Measurements from ENCODE around the gene KIFAP3. TPM values are rescaled to one million over a fixed set of nuclear protein-coding genes. Genes with fewer than 3 reads are reported as not detected.

Gene KIFAP3
- total and polyA plus RNA-seq, 2 donors (not counting 1 experiment from before 2014, with no cell fraction given) = 3.7 to 14.9 TPM

DNA sequence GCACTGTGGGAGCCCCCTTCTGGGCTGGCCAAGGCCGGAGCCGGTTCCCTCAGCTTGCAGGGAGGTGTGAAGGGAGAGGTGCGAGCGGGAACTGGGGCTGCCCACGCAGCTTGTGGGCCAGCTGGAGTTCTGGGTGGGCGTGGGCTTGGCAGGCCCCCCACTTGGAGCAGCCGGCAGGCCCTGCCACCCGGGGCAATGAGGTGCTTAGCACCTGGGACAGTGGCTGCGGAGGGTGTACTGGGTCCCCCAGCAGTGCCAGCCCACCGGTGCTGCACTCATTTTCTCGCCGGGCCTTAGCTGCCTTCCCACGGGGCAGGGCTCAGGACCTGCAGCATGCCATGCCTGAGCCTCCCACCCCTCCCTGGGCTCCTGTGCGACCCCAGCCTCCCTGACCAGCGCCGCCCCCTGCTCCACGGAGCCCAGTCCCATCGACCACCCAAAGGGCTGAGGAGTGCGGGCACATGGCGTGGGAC, 192.4 kb downstream of the KIFAP3 start:
- no peak overlapping the region for H3K4me2 ChIP-seq (replicated peaks; ENCODE audit: low read depth, low read length, poor library complexity, severe bottlenecking)
- peaks cover 12 to 23% of the 10 kb centered on the region in 2 donors for H3K4me1 ChIP-seq (ENCODE audit: control insufficient read depth in 2 of 2, insufficient read depth in 2 of 2, low read length in 2 of 2)
- H3K9ac ChIP-seq (ENCODE audit: low read length) = no peak overlapping the region
- Mint-ChIP-seq H3K9me3 (ENCODE audit: insufficient read depth) (no peaks in the 10 kb centered on the region), H3K4me1 (peaks cover 29% of the 10 kb centered on the region), H3K27me3 (no peaks in the 10 kb centered on the region), H3K4me3 (no peak overlapping the region), H3K27ac (no peak overlapping the region)
- H3K4me3 ChIP-seq (ENCODE audit: control extremely low read depth in 1 of 5, extremely low read depth in 1 of 5, insufficient read depth in 1 of 5, low read depth in 2 of 5, low read length in 4 of 5) = no peak overlapping the region
- peaks cover 4 to 32% of the 10 kb centered on the region in 2 experiments for H3K36me3 ChIP-seq (replicated peaks in 1 of 2; ENCODE audit: control extremely low read depth in 1 of 2, control insufficient read depth in 1 of 2, extremely low read depth in 1 of 2, insufficient read depth in 2 of 2, low read length in 1 of 2)
- ChIA-PET POLR2A (no interaction called here), CTCF (no interaction called here)
- ATAC-seq (ENCODE audit: low read depth) (no peak), DNase-seq (no peak)
- H3K27ac ChIP-seq (ENCODE audit: low read length in 2 of 2) = no peak overlapping the region
- H2AFZ ChIP-seq (ENCODE audit: insufficient read depth, low read depth, low read length, poor library complexity, severe bottlenecking) = no peak overlapping the region
- 96% methylated on average over 20 of the region's 20 CpGs for whole genome bisulfite sequencing (ENCODE audit: insufficient coverage)
- TF ChIP-seq CTCF (IDR thresholded peaks at IDR 0.05) = no peak
- no peak for TF ChIP-seq EZH2 (IDR thresholded peaks at IDR 0.05; ENCODE audit: borderline replicate concordance, insufficient read depth, low read depth, low read length, poor library complexity, severe bottlenecking)
- H3K27me3 ChIP-seq (replicated peaks in 1 of 4; ENCODE audit: control extremely low read depth in 1 of 4, control insufficient read depth in 3 of 4, insufficient read depth in 4 of 4, low read length in 3 of 4) = no peaks in the 10 kb centered on the region
- no peaks in the 10 kb centered on the region for H4K20me1 ChIP-seq (ENCODE audit: control insufficient read depth, insufficient read depth, low read length, poor library complexity, severe bottlenecking)
- no peaks in the 10 kb centered on the region for H3K9me3 ChIP-seq (ENCODE audit: control extremely low read depth in 1 of 3, control insufficient read depth in 2 of 3, insufficient read depth in 1 of 3, low read length in 2 of 3)
- peaks cover 54% of the 10 kb centered on the region for H3K79me2 ChIP-seq (ENCODE audit: control insufficient read depth, insufficient read depth, low read length)
- intact Hi-C loops (cut with micrococcal nuclease) = no loop called here

GRCh38 chr1:169879034-169879840, 195.3 kb downstream of the KIFAP3 start:
- H3K4me3 ChIP-seq (ENCODE audit: control extremely low read depth in 1 of 5, extremely low read depth in 1 of 5, insufficient read depth in 1 of 5, low read depth in 2 of 5, low read length in 4 of 5) = no peak overlapping the region
- ATAC-seq (ENCODE audit: low read depth) (no peak), DNase-seq (peak; percentile 14)
- TF ChIP-seq CTCF (IDR thresholded peaks at IDR 0.05) = no peak
- no peak for TF ChIP-seq EZH2 (IDR thresholded peaks at IDR 0.05; ENCODE audit: borderline replicate concordance, insufficient read depth, low read depth, low read length, poor library complexity, severe bottlenecking)
- H3K27me3 Mint-ChIP-seq = no peaks in the 10 kb centered on the region
- H3K9me3 Mint-ChIP-seq (ENCODE audit: insufficient read depth) = no peaks in the 10 kb centered on the region
- intact Hi-C loops (cut with micrococcal nuclease) = no loop called here
- H3K9ac ChIP-seq (ENCODE audit: low read length) = peak overlapping the region; percentile 27
- H3K4me3 Mint-ChIP-seq = peak overlapping the region; percentile 36
- H3K27ac Mint-ChIP-seq = peak overlapping the region; percentile 79
- H3K4me1 ChIP-seq (ENCODE audit: control insufficient read depth in 2 of 2, insufficient read depth in 2 of 2, low read length in 2 of 2) = peaks cover 16 to 27% of the 10 kb centered on the region in 2 donors
- peaks cover 0 to 37% of the 10 kb centered on the region in 2 experiments for H3K36me3 ChIP-seq (replicated peaks in 1 of 2; ENCODE audit: control extremely low read depth in 1 of 2, control insufficient read depth in 1 of 2, extremely low read depth in 1 of 2, insufficient read depth in 2 of 2, low read length in 1 of 2)
- no CpG with 5 or more reads among the region's 4 CpGs for WGBS (ENCODE audit: insufficient coverage)
- ChIA-PET CTCF (no interaction called here), POLR2A (no interaction called here)
- H3K4me2 ChIP-seq (replicated peaks; ENCODE audit: low read depth, low read length, poor library complexity, severe bottlenecking) = peak overlapping the region; percentile 33
- H3K79me2 ChIP-seq (ENCODE audit: control insufficient read depth, insufficient read depth, low read length) = peaks cover 52% of the 10 kb centered on the region
- H3K9me3 ChIP-seq (ENCODE audit: control extremely low read depth in 1 of 3, control insufficient read depth in 2 of 3, insufficient read depth in 1 of 3, low read length in 2 of 3) = no peaks in the 10 kb centered on the region
- peaks cover 38% of the 10 kb centered on the region for H3K4me1 Mint-ChIP-seq
- no peaks in the 10 kb centered on the region for H3K27me3 ChIP-seq (replicated peaks in 1 of 4; ENCODE audit: control extremely low read depth in 1 of 4, control insufficient read depth in 3 of 4, insufficient read depth in 4 of 4, low read length in 3 of 4)
- H2AFZ ChIP-seq (ENCODE audit: insufficient read depth, low read depth, low read length, poor library complexity, severe bottlenecking) = peak overlapping the region; percentile 44
- H3K27ac ChIP-seq (ENCODE audit: low read length in 2 of 2) = peak overlapping the region; percentile 26 to 78
- no peaks in the 10 kb centered on the region for H4K20me1 ChIP-seq (ENCODE audit: control insufficient read depth, insufficient read depth, low read length, poor library complexity, severe bottlenecking)
